Right cardiac atrium (tissue), 5 donors: ENCODE results near the gene CLIC5. TPM values are rescaled to one million over a fixed set of nuclear protein-coding genes. Genes with fewer than 3 reads are reported as not detected.
A peak's percentile ranks its signal among the peaks of the same experiment; 100 is the strongest.

Experiments
- ATAC-seq, 2 donors: fragments of 200-7000 bp; cut with Tn5 transposase; one replicate each; pipeline versions ENCODE4 v1.8.0 to v1.9.1; 2020; ENCODE audit warnings: moderate library complexity in 2 of 2, mild to moderate bottlenecking in 1 of 2
- DNase-seq, 3 donors: peaks; one replicate each; pipeline ENCODE4 v3.0.0-alpha.2; 2020
- H3K27ac ChIP-seq: one replicate; pipeline ENCODE4 v1.5.1; 2013; ENCODE audit warnings: mild to moderate bottlenecking, low read length, control low read depth, moderate library complexity
- H3K27me3 ChIP-seq: one replicate; pipeline ENCODE4 v1.6.1; 2013; ENCODE audit not compliant: control insufficient read depth, insufficient read depth
- H3K4me1 ChIP-seq: one replicate; pipeline ENCODE4 v1.6.1; 2013; ENCODE audit warnings: low read length; ENCODE audit not compliant: control insufficient read depth, insufficient read depth
- H3K4me3 ChIP-seq: one replicate; pipeline ENCODE4 v1.5.1; 2013; ENCODE audit warnings: low read length, control low read depth
- H3K9me3 ChIP-seq: one replicate; pipeline ENCODE4 v1.6.1; 2013; ENCODE audit warnings: low read length; ENCODE audit not compliant: control insufficient read depth
- WGBS: extraction: QIAGEN DNeasy Blood & Tissue Kit; methylation state at CpG from one replicate; pipeline ENCODE4 v1.1.7; 2013; 5-methylcytosine and 5-hydroxymethylcytosine counted together
- intact Hi-C, 4 donors: fragments of 100-400 bp; cut with DNase I; formaldehyde crosslinking; loops; one replicate each; pipeline versions ENCODE4 v1.11.0 to v1.14.0; 2022 to 2023
- polyA plus RNA-seq: library from polyadenylated mRNA; stranded (reverse); fragments of 200-250 nt; gene quantifications from one replicate; pipeline ENCODE4 v1.2.3, GENCODE V29; 2013
- total RNA-seq, 4 donors: library from RNA; stranded (reverse); fragmentation: NEBNext Ultra II Directional; extraction: Animal tissue kit (Norgen Biotek cat#: 25700); gene quantifications; one replicate each; pipeline ENCODE4 v1.2.1, GENCODE V29; 2021
- donor health status: healthy with polysubstance abuse.
- donor health status: DM: no; HTN: yes; CAD: no.
- donor health status: DM: no; HTN: no; CAD: no.
- donor health status: DM: no; HTN: yes; CAD: no; lungs with severe emphysema.
- donor health status: DM: yes; HTN: yes; CAD: no.

The CLIC5 gene
- total and polyA plus RNA-seq, 5 donors = 60.5 to 150 (median 124) TPM

DNA sequence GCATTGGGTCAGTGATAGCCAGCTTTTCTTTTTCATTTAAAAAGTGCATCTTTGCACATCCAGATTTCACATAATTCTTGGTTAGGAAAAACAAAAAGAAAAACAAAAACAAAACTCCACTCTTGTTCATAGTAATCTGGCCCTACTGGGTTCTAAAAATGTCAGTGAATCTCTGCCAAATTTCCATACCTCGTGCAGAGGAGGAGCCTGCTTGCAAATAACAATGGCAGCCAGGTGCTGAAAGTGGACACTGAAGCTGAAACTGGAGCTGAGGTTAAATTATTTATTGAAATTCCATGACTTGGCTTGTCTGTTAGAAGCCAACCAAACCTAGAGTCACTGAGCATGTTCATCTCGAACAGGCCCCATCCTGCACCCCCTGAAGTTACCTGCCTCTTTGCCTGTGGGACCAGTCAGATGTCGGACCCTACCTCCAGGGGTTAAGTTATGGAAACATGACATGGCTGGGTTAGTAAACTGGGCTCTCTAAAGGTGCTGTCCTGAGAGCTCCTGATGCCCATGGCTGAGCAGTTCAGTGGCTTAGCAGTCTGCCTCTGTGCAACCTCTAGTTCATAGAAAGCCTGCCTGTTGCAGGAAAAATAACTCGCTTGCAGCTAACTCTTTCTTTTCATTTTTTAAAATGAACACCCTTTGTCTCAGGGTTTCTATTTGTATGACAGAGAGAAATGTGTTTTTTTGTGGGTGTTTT is 42.7 kb downstream of the CLIC5 start:
- ATAC-seq (no peak), DNase-seq (no peak)
- Histone ChIP-seq H3K4me1 (peaks cover 14% of the 10 kb centered on the region), H3K9me3 (no peaks in the 10 kb centered on the region), H3K4me3 (no peak overlapping the region), H3K27me3 (no peaks in the 10 kb centered on the region), H3K27ac (no peak overlapping the region)
- intact Hi-C loops = no loop called here
- 81% methylated on average over 4 of the region's 4 CpGs for WGBS

DNA sequence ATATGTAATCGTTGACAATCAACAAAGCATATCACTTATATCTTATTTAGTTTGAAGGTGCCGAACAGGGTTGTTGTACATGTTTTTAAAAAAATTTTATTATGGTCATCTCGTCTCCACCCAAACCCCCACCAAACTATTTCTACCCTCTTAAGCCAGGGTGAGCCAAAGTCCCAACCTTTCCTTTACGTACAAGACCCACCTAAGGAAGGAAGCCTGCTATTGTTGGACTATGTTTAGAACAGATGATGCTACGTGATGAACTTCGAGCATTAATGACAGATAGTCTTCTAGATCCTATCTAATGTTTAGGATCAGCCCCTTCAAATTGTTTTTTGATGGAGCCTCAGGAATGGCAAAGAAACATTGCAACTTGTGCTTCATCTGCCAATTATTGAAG is 44.4 kb downstream of the CLIC5 start:
- H3K4me1 ChIP-seq = peaks cover 24% of the 10 kb centered on the region
- ATAC-seq (no peak), DNase-seq (no peak)
- no peaks in the 10 kb centered on the region for H3K27me3 ChIP-seq
- intact Hi-C loops = no loop called here
- no peak overlapping the region for H3K4me3 ChIP-seq
- 72% methylated on average over 6 of the region's 6 CpGs for WGBS
- no peak overlapping the region for H3K27ac ChIP-seq
- no peaks in the 10 kb centered on the region for H3K9me3 ChIP-seq

DNA sequence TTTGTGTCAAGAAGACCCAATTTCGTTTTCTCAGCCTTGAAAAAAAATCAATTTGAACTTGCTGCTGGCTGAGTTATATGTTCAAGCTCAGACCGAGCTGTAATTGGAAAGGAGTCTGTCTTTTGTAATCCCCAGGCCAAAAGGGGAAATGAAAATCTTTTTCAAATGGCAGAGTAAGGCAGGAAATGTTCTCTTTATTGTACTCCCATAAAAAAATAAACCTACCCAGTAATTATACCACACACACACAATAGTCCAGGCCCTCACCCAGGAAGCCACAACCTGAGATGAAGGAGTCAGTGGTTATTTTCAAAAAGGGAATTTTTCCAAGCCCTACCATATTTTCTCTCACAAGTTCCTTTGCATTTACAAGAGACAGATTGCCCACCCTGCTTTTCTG is 45.3 kb downstream of the CLIC5 start:
- ATAC-seq (no peak), DNase-seq (no peak)
- Histone ChIP-seq H3K9me3 (no peaks in the 10 kb centered on the region), H3K27me3 (no peaks in the 10 kb centered on the region), H3K4me1 (peaks cover 24% of the 10 kb centered on the region), H3K27ac (peak overlapping the region; percentile 64), H3K4me3 (no peak overlapping the region)
- WGBS = 16% methylated on average over 2 of the region's 2 CpGs
- intact Hi-C loops = no loop called here

DNA sequence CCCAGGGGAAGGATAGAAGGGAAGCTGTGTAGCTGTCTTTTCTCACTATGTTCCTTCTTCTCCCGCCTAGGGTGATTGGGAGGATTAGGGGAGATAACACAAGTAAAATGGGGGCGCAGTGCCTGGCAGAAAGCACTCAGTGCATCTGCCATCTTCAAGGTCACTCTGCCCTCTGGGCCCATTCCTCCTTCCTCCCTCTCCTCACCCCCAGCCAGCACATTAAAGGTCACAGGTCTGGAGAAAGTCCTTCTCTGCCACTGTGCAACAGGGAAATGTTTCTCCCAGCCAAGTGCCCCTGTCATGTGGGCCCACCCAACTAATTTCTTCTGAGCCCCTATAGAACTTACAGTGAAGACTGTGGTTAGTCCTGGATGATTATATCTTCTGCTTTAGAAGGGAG is 45.8 kb downstream of the CLIC5 start:
- 62% methylated on average over 2 of the region's 2 CpGs for WGBS
- intact Hi-C loops = no loop called here
- Histone ChIP-seq H3K27ac (peak overlapping the region; percentile 34), H3K9me3 (no peaks in the 10 kb centered on the region), H3K4me3 (no peak overlapping the region), H3K27me3 (no peaks in the 10 kb centered on the region), H3K4me1 (peaks cover 24% of the 10 kb centered on the region)
- no peak for DNase-seq
- peak; percentile 23 to 24 for ATAC-seq

DNA sequence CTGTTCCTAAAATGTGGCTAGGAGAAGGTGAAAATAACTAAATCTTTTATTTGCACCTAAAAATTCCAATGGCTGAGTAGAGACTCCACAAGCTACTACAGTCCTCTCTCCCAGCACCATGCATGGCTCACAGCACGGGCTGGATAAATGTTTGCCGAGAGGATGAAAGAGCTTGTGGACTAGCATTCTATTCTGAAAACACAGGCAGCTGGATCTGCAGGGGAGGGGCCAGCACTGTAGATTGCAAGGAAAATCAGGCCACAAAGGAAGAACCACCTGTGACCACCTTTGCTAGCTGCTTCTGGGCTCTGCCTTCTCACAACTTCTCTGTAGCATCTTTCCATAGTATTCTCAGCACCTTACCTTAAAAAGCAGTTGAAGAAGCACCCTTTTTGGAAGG is 46.6 kb downstream of the CLIC5 start:
- H3K9me3 ChIP-seq = no peaks in the 10 kb centered on the region
- WGBS = 60% methylated on average over 2 of the region's 2 CpGs
- H3K27me3 ChIP-seq = no peaks in the 10 kb centered on the region
- intact Hi-C loops = no loop called here
- no peak overlapping the region for H3K4me3 ChIP-seq
- ATAC-seq = no peak
- no peak overlapping the region for H3K27ac ChIP-seq
- no peak for DNase-seq
- peaks cover 24% of the 10 kb centered on the region for H3K4me1 ChIP-seq

DNA sequence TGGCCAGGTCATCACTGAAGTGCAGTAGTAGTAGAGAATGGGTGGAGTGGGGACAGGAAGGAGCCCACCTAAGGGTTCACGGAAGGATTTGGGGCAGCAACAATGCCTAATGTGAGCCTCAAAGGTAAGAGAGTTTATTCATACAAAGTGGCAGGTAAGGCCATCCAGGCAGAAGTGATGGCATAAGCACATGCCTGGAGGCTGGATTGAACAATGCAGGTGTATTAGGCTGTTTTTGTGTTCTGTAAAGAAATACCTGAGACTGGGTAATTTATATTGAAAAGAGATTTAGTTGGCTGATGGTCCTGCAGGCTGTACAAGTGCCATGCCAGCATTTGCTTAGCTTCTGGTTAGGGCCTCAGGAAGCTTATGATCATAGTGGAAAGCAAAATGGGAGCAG is 48.3 kb downstream of the CLIC5 start:
- Histone ChIP-seq H3K4me3 (no peak overlapping the region), H3K27me3 (no peaks in the 10 kb centered on the region), H3K9me3 (no peaks in the 10 kb centered on the region), H3K27ac (peak overlapping the region; percentile 34), H3K4me1 (peaks cover 19% of the 10 kb centered on the region)
- DNase-seq (no peak), ATAC-seq (no peak)
- intact Hi-C loops = no loop called here
- 94% methylated on average over 1 of the region's 1 CpG for WGBS

DNA sequence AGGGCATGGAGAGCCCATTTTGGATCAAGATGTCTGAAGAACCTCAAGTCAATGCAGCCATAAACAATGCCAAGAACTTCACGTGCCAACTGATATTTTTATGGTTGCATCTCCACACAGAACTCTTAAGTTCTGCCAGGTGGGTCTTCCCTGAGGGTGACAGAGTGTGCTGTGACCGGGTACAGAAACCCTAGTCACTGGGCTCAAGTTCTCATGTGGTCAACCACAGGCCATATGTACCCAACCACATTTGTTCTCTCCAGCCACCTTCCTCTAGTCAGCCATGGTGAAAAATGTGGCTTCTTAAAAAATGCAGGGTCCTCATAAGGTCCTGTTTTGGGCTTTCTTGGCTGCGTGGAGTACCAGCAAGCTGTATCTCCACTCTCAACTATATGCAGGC is 48.9 kb downstream of the CLIC5 start:
- 85% methylated on average over 3 of the region's 3 CpGs for WGBS
- peak overlapping the region; percentile 34 for H3K27ac ChIP-seq
- H3K4me3 ChIP-seq = no peak overlapping the region
- DNase-seq (no peak), ATAC-seq (no peak)
- intact Hi-C loops = no loop called here
- H3K4me1 ChIP-seq = peaks cover 16% of the 10 kb centered on the region
- no peaks in the 10 kb centered on the region for H3K9me3 ChIP-seq
- H3K27me3 ChIP-seq = no peaks in the 10 kb centered on the region

DNA sequence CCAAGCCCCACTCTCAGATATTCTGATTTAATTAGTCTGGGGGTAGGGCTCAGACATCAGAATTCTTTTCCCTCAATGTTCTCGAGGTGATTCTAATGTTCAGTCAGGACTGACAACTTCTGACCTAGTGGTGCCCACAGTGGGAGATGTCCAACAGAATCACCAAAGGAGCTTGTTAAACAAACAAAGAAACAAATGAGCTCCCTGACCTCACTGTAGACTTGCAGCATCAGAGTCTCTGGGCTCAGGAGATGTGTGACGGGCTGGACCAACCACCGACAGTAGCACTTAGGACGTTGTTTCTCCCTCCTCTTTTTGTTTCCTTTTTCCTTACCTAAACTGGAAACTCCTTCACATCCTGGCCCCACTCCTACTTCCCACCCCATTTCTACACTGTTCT is 49.3 kb downstream of the CLIC5 start:
- intact Hi-C loops = no loop called here
- Histone ChIP-seq H3K27me3 (no peaks in the 10 kb centered on the region), H3K4me1 (peaks cover 16% of the 10 kb centered on the region), H3K9me3 (no peaks in the 10 kb centered on the region), H3K4me3 (no peak overlapping the region), H3K27ac (no peak overlapping the region)
- ATAC-seq = no peak
- DNase-seq = no peak
- 69% methylated on average over 4 of the region's 4 CpGs for WGBS

DNA sequence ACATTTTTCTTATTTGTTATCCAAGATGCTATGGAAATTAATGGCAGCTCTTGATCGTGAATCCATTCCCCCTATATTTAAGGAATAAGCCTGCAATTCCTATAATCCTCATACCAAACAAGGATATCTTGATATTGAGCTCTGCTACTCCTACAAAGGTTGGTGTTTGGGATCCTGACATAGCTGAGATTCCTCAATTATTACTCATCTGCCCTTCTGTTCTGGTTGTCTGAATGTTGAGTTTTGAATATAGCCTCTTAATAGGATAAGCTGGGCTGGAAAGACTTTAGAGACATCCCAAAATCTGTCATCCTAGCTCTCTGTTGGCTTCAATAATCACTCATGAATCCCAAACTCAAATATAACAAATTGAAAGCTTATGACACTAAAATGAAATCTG is 49.9 kb downstream of the CLIC5 start:
- H3K9me3 ChIP-seq = no peaks in the 10 kb centered on the region
- DNase-seq (no peak), ATAC-seq (no peak)
- intact Hi-C loops = no loop called here
- WGBS = 59% methylated on average over 1 of the region's 1 CpG
- H3K27ac ChIP-seq = no peak overlapping the region
- peaks cover 16% of the 10 kb centered on the region for H3K4me1 ChIP-seq
- H3K4me3 ChIP-seq = no peak overlapping the region
- H3K27me3 ChIP-seq = no peaks in the 10 kb centered on the region

DNA sequence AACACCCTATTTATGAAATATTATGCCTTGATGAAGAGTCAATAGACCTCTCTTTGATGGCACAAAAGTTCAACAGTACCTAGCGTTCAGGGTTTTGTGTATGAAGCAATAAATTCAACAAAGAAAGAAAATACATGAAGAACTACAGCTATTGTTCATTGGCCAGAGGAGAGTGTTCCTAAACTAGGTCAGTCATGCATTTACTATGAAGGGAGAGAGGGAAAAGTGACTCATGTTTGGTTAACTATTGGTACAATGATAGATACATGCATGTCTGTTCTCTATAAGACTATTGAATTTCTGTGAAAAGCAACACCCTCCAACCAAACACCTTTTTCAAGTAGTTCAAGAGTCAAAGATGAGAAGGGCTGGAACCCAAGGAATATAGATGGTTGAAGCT is 50.7 kb downstream of the CLIC5 start:
- H3K9me3 ChIP-seq = no peaks in the 10 kb centered on the region
- 94% methylated on average over 1 of the region's 1 CpG for WGBS
- intact Hi-C loops = no loop called here
- ATAC-seq (no peak), DNase-seq (no peak)
- H3K4me3 ChIP-seq = no peak overlapping the region
- no peaks in the 10 kb centered on the region for H3K27me3 ChIP-seq
- peaks cover 20% of the 10 kb centered on the region for H3K4me1 ChIP-seq
- no peak overlapping the region for H3K27ac ChIP-seq

DNA sequence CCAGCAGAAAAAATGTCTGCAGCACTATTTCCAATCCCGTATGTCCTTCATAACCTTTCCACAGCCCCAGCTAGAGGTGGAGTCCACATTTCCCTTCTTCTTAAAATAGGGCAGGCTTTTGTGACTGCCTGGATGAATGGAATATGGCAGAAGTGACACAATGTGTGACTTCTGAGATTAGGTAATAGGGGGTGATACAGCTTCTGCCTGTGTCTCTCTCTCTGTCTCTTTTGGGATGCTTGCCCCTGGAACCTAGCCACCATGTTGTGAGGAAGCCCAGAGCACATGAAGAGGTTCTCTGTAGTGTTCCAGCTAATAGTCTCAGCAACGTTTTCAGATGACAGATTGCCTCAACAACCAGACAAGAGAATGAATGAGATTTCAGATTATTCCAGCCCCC is 51.4 kb downstream of the CLIC5 start:
- no peak for ATAC-seq

DNA sequence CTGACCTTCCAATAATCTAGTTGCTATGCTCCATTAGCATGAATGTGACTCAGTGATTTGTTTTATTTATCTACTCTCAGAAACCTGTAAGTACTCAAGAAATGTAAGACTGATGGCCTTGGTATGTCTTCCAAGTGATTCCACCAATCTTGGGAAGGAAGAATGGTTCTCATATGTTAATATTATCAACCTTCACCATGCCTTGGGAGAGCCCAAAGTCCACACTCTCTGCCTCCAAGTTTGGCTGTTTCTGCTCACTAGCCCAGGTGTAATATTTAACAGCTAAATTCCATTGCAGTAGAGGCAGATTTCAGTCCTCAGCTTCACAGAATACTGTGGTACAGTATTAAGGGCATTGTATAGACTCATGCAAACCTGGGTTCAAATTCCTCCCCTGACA is 51.8 kb downstream of the CLIC5 start:
- H3K27ac ChIP-seq = peak overlapping the region; percentile 30
- DNase-seq (no peak), ATAC-seq (no peak)
- intact Hi-C loops = no loop called here
- H3K4me1 ChIP-seq = peaks cover 14% of the 10 kb centered on the region
- H3K27me3 ChIP-seq = no peaks in the 10 kb centered on the region
- H3K9me3 ChIP-seq = no peaks in the 10 kb centered on the region
- H3K4me3 ChIP-seq = no peak overlapping the region

More for the DNA sequence above, 51.4 kb downstream of the CLIC5 start:
- Histone ChIP-seq H3K4me1 (peaks cover 17% of the 10 kb centered on the region), H3K27ac (peak overlapping the region; percentile 30), H3K27me3 (no peaks in the 10 kb centered on the region), H3K4me3 (no peak overlapping the region), H3K9me3 (no peaks in the 10 kb centered on the region)
- DNase-seq = no peak
- intact Hi-C loops = no loop called here
- 40% methylated on average over 2 of the region's 2 CpGs for WGBS
